Upper lobe of right lung (tissue), 1 donor: ENCODE data around the gene FAM171A1. TPM values are rescaled to one million over a fixed set of nuclear protein-coding genes. Genes with fewer than 3 reads are reported as not detected.

Source experiments
- ATAC-seq: fragments of 200-7000 bp; cut with Tn5 transposase; one replicate; pipeline ENCODE4 v1.9.1; 2020; ENCODE audit warnings: mild to moderate bottlenecking, moderate library complexity
- DNase-seq: peaks from one replicate; pipeline ENCODE4 v3.0.0-alpha.2; 2020
- H3K27ac ChIP-seq: fragments of 200-600 bp; one replicate; pipeline ENCODE4 v1.8.0; 2022
- H3K27me3 ChIP-seq: fragments of 200-600 bp; one replicate; pipeline ENCODE4 v1.8.0; 2022; ENCODE audit warnings: mild to moderate bottlenecking
- H3K36me3 ChIP-seq: fragments of 200-600 bp; one replicate; pipeline ENCODE4 v1.8.0; 2022
- H3K4me1 ChIP-seq: fragments of 200-600 bp; one replicate; pipeline ENCODE4 v1.8.0; 2022
- H3K4me3 ChIP-seq: fragments of 200-600 bp; one replicate; pipeline ENCODE4 v1.8.0; 2022; ENCODE audit warnings: mild to moderate bottlenecking
- H3K9me3 ChIP-seq: fragments of 200-600 bp; one replicate; pipeline ENCODE4 v1.8.0; 2022
- intact Hi-C: fragments of 100-400 bp; cut with DNase I; formaldehyde crosslinking; loops from one replicate; pipeline ENCODE4 v1.11.0; 2022
- total RNA-seq: library from RNA; stranded (reverse); fragmentation: NEBNext Ultra II Directional; extraction: Animal tissue kit (Norgen Biotek cat#: 25700); gene quantifications from one replicate; pipeline ENCODE4 v1.2.1, GENCODE V29; 2021
- TF ChIP-seq, protein P1 (sequence below): fragments of 200-600 bp; IDR thresholded peaks from one replicate; pipeline ENCODE4 v1.8.0; 2022; ENCODE audit warnings: antibody characterized with exemption
- donor health status: DM: no; HTN: yes; CAD: no; lungs with severe emphysema.

The FAM171A1 gene
- total RNA-seq, 1 donor from 2014 or later: 17.3 TPM

DNA sequence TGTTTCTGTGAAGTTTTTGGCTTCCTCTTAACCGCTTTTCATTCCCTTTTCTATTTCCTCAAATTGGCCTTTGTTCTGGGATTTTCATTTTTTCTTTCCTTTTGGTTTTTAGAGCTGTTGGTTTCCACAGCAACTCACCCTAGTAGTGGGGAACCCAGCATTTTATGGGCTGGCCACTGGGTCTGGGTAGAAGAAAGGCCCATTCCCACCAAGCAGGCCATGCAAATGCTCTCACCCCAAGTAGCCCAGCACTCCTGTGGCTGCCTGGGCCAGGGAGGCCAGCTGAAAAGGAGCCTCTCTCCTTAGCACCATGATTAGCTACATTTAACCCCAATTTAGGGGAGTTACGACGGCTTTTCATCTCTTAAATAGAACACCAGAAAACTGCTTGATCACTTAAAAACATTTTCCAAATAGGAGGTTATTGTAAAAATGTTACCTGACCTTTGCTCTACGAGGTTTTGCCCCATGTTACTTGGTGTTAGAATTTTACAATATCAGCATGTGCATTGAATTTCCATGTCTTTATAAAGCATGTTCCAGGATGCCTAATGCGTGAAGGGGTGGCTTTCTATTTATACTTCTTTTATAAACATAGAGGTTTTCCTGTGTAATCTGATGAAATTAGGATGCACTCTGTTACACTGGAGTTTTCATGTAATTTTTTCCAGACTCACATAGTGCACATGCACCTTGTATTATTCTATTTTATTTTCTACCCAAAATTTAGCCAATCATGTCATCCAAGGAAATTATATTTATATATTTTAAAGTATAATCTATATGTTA, 75.4 kb downstream of the FAM171A1 start:
- Histone ChIP-seq H3K36me3 (no peaks in the 10 kb centered on the region), H3K27ac (no peak overlapping the region), H3K27me3 (no peaks in the 10 kb centered on the region), H3K4me1 (no peaks in the 10 kb centered on the region), H3K4me3 (no peak overlapping the region), H3K9me3 (no peaks in the 10 kb centered on the region)
- TF ChIP-seq, protein P1, sequence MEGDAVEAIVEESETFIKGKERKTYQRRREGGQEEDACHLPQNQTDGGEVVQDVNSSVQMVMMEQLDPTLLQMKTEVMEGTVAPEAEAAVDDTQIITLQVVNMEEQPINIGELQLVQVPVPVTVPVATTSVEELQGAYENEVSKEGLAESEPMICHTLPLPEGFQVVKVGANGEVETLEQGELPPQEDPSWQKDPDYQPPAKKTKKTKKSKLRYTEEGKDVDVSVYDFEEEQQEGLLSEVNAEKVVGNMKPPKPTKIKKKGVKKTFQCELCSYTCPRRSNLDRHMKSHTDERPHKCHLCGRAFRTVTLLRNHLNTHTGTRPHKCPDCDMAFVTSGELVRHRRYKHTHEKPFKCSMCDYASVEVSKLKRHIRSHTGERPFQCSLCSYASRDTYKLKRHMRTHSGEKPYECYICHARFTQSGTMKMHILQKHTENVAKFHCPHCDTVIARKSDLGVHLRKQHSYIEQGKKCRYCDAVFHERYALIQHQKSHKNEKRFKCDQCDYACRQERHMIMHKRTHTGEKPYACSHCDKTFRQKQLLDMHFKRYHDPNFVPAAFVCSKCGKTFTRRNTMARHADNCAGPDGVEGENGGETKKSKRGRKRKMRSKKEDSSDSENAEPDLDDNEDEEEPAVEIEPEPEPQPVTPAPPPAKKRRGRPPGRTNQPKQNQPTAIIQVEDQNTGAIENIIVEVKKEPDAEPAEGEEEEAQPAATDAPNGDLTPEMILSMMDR: no peak
- DNase-seq (no peak), ATAC-seq (no peak)
- intact Hi-C loops: no loop called here

DNA sequence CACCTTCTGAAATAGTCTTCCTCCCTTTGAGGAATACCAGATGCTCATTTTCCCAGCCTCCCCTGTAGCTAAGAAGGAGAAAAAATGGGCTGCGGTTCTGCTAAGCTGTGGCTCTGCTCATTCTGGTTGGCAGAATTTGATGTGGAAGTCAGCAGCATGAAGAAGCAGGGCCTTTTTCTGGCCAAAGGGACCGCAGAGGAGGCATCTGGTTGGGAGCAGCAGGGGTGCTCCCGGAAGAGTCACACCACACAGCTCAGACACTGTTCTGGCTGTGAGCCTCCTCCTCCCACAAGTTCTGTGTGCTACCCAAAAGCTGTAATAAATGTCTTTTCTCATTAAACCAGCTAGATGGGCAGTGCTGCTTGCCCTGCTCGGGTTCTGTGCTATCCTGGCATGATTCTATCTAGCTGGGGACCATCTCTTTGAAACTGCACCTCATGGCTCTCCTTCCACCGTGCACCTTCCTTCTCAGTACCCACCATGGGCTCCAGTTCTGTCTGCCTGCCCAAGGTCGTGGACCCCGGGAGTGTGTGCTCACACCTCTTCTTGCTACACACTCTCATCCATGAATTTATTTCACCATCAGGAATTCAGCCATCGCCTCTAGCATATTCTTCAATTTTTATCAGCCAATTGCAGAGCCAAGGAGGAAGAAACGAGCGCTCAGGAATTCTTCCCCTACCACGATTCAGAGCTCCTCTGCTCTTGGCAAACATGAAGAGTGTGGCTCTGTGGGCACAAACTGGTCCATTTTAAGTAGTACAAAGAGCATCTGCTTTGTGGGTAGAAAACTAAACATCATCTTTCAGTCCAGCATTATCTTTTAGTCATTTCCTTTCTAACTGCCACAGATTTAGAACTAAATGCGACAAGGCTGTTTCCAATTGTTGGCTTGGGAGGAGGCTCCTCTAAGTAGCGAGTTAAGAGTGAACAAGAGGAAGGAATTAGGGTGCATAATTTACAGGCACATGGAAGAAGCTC, 76.9 kb downstream of the FAM171A1 start:
- no peak overlapping the region for H3K27ac ChIP-seq
- H3K27me3 ChIP-seq: no peaks in the 10 kb centered on the region
- H3K9me3 ChIP-seq: no peaks in the 10 kb centered on the region
- DNase-seq (no peak), ATAC-seq (no peak)
- H3K4me1 ChIP-seq: no peaks in the 10 kb centered on the region
- no peaks in the 10 kb centered on the region for H3K36me3 ChIP-seq
- no peak overlapping the region for H3K4me3 ChIP-seq
- TF ChIP-seq, protein P1: no peak
- intact Hi-C loops: no loop called here

DNA sequence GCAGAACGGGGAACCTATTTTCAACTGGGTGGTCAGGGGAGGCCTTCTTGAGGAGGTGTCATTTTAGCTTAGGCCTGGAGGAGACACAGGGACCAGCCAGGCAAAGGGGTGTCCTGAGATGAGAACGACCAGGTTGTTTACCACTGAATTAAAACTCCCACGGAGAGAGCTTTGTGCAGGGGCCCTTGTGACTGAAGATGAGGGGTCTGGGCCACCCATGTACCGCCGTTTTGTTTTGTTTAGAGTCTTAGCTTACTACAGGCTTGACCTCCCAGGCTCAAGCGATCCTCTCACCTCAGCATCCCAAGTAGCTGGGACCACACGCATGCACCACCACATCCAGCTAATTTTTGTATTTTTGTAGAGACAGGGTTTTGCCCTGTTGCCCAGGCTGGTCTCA, 80.4 kb downstream of the FAM171A1 start:
- H3K9me3 ChIP-seq: no peaks in the 10 kb centered on the region
- H3K27me3 ChIP-seq: no peaks in the 10 kb centered on the region
- no peak for DNase-seq
- H3K36me3 ChIP-seq: no peaks in the 10 kb centered on the region
- H3K4me1 ChIP-seq: no peaks in the 10 kb centered on the region
- no peak overlapping the region for H3K4me3 ChIP-seq
- H3K27ac ChIP-seq: no peak overlapping the region
- ATAC-seq: no peak
- intact Hi-C loops: no loop called here
- TF ChIP-seq, protein P1: no peak

DNA sequence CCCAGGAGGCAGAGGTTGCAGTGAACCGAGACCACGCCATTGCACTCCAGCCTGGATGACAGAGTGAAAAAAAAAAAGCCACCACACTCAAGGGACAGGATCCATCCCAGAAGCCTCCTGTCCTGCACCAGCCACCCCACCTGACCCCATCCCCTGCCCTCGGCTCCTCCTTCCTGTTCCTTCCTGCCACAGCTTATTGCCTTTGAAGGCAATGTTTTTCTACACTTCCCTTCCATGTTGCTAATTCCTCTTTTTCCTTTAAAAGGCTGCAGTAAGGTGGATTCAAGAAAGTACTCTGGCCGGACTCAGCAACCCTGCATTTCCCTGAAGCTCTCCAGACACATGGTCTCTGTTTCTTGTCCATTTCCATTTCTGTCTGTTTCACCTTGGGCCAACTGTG, 80.9 kb downstream of the FAM171A1 start:
- TF ChIP-seq, protein P1: no peak
- intact Hi-C loops: no loop called here
- ATAC-seq: no peak

DNA sequence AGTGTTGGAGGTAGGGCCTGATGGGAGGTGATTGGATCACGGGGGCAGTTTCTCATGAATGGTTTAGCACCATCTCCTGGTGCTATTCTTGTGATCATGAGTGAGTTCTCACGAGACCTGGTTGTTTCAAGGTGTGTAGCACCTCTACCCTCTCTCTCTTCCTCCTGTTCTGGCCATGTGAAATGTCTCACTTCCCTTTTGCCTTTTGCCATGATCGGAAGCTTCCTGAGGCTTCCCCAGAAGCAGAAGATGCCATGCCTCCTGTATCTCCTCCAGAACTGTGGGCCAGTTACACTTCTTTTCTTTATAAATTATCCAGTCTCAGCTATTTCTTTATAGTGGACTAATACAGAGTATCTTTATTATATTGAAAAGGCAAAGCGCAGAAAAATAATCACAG, 90.1 kb downstream of the FAM171A1 start:
- Histone ChIP-seq H3K4me3 (no peak overlapping the region), H3K9me3 (no peaks in the 10 kb centered on the region), H3K4me1 (no peaks in the 10 kb centered on the region), H3K27ac (no peak overlapping the region), H3K27me3 (no peaks in the 10 kb centered on the region), H3K36me3 (no peaks in the 10 kb centered on the region)
- TF ChIP-seq, protein P1: no peak
- DNase-seq: no peak
- no peak for ATAC-seq
- intact Hi-C loops: no loop called here

More for the DNA sequence above, 80.9 kb downstream of the FAM171A1 start:
- no peak overlapping the region for H3K4me3 ChIP-seq
- H3K4me1 ChIP-seq: no peaks in the 10 kb centered on the region
- H3K27ac ChIP-seq: no peak overlapping the region
- no peak for DNase-seq
- no peaks in the 10 kb centered on the region for H3K27me3 ChIP-seq
- H3K36me3 ChIP-seq: no peaks in the 10 kb centered on the region
- H3K9me3 ChIP-seq: no peaks in the 10 kb centered on the region
